GM12878 (cell line): Measurements from ENCODE around the gene ARIH2. TPM values are rescaled to one million over a fixed set of nuclear protein-coding genes. Genes with fewer than 3 reads are reported as not detected.

ENCODE experiments used
- ATAC-seq: fragments of 200-7000 bp; cut with Tn5 transposase; 3 replicates; pipeline ENCODE4 v1.9.1; 2020; ENCODE audit warnings: mild to moderate bottlenecking, moderate library complexity
- BruUV-seq: library from RNA; stranded (reverse); fragments of 400-500 nt; replicated peaks from 2 replicates; lab custom pipeline; 2021; lab: Mats Ljungman, UMichigan
- CTCF ChIA-PET: fragments of 300-600 bp; sonication (Branson Sonifier 250); formaldehyde crosslinking; extraction: SDS; loops from one replicate; lab custom pipeline; 2021; ENCODE audit warnings: inconsistent platforms; lab: Yijun Ruan, JAX
- POLR2A ChIA-PET: fragments of 350-600 bp; formaldehyde crosslinking; extraction: SDS; loops from one replicate; lab custom pipeline; 2021; ENCODE audit warnings: inconsistent platforms; lab: Charles Lee
- RAD21 ChIA-PET: fragments of 300-600 bp; sonication (Branson Sonifier 250); formaldehyde crosslinking; loops from one replicate; lab custom pipeline; 2023; ENCODE audit warnings: antibody characterized with exemption; ENCODE audit not compliant: unreplicated experiment; lab: Charles Lee
- SMC1A ChIA-PET: fragments of 300-600 bp; sonication (Branson Sonifier 250); formaldehyde crosslinking; loops from one replicate; lab custom pipeline; 2023; ENCODE audit not compliant: unreplicated experiment, uncharacterized antibody; lab: Charles Lee
- DNase-seq: peaks from one replicate; pipeline ENCODE4 v3.0.0-alpha.2; 2011; ENCODE audit warnings: low read depth, low spot score
- FAIRE-seq: peaks from 3 replicates; lab custom pipeline; 2011; peaks lifted over from hg19 to GRCh38; lab: Jason Lieb, UNC
- H2AFZ ChIP-seq: 2 replicates; pipeline ENCODE4 v1.6.0; 2011; ENCODE audit warnings: low read depth, low read length, control low read depth; ENCODE audit not compliant: control insufficient read depth
- H3K27ac ChIP-seq: 2 replicates; pipeline ENCODE4 v1.5.1; 2011; ENCODE audit warnings: control low read depth; ENCODE audit not compliant: control insufficient read depth, insufficient read depth
- H3K27me3 ChIP-seq, 2 experiments: replicated peaks in 1 of 2; 2 replicates each; pipeline versions ENCODE4 v1.6.0 to v1.6.1; 2011; ENCODE audit warnings: low read length in 1 of 2; ENCODE audit not compliant: control insufficient read depth in 2 of 2, insufficient read depth in 2 of 2
- H3K36me3 ChIP-seq, 2 experiments: 2 replicates each; pipeline ENCODE4 v1.5.1; 2011; ENCODE audit warnings: low read length in 1 of 2; ENCODE audit not compliant: control insufficient read depth in 2 of 2, insufficient read depth in 2 of 2
- H3K4me1 ChIP-seq: 2 replicates; pipeline ENCODE4 v1.6.1; 2011; ENCODE audit warnings: mild to moderate bottlenecking, low read length, moderate library complexity, mixed read lengths; ENCODE audit not compliant: control insufficient read depth, insufficient read depth
- H3K4me2 ChIP-seq: 2 replicates; pipeline ENCODE4 v1.6.0; 2011; ENCODE audit warnings: control low read depth; ENCODE audit not compliant: control insufficient read depth, insufficient read depth
- H3K4me3 ChIP-seq: fragments of 200-600 bp; sonication (generic); 2 replicates; pipeline ENCODE4 v1.5.1; 2016
- H3K79me2 ChIP-seq: 2 replicates; pipeline ENCODE4 v1.6.0; 2011; ENCODE audit warnings: low read length; ENCODE audit not compliant: control insufficient read depth, insufficient read depth
- H3K9ac ChIP-seq: 2 replicates; pipeline ENCODE4 v1.8.0; 2011; ENCODE audit warnings: low read length, control low read depth, mixed read lengths; ENCODE audit not compliant: control insufficient read depth, insufficient read depth
- H3K9me3 ChIP-seq: replicated peaks from 3 replicates; pipeline ENCODE4 v1.5.1; 2011; ENCODE audit warnings: mild to moderate bottlenecking, low read length; ENCODE audit not compliant: control insufficient read depth, insufficient read depth
- H4K20me1 ChIP-seq: 2 replicates; pipeline ENCODE4 v1.6.0; 2011; ENCODE audit not compliant: control insufficient read depth, insufficient read depth
- BCL11A ChIP-seq: IDR thresholded peaks from 2 replicates; pipeline ENCODE4 v1.6.1; 2011; ENCODE audit warnings: low read depth, low read length
- FOXM1 ChIP-seq: IDR thresholded peaks from 2 replicates; pipeline ENCODE4 v1.6.1; 2012; ENCODE audit warnings: low read depth, mild to moderate bottlenecking, inconsistent platforms, low read length, moderate library complexity
- HDAC6 ChIP-seq: fragments of 200-600 bp; sonication (generic); IDR thresholded peaks from one replicate; pipeline ENCODE4 v1.8.0; 2017; ENCODE audit warnings: antibody characterized with exemption; ENCODE audit not compliant: unreplicated experiment
- HDGF ChIP-seq: fragments of 450-650 bp; IDR thresholded peaks from 2 replicates; pipeline ENCODE4 v1.6.1; 2016; ENCODE audit warnings: antibody characterized with exemption
- MEF2A ChIP-seq: IDR thresholded peaks from 2 replicates; pipeline ENCODE4 v1.6.1; 2011; ENCODE audit warnings: low read depth, mild to moderate bottlenecking, low read length, moderate library complexity; ENCODE audit not compliant: insufficient read depth
- NFYB ChIP-seq: IDR thresholded peaks from 2 replicates; pipeline ENCODE4 v1.6.1; 2011; ENCODE audit warnings: low read depth, mild to moderate bottlenecking, low read length, improper control_type of control experiment, moderate library complexity; ENCODE audit not compliant: insufficient read depth
- NR2C2 ChIP-seq: IDR thresholded peaks from 2 replicates; pipeline ENCODE4 v1.6.1; 2011; ENCODE audit warnings: borderline replicate concordance, low read depth; ENCODE audit not compliant: control insufficient read depth, insufficient read length
- RUNX3 ChIP-seq: IDR thresholded peaks from 2 replicates; pipeline ENCODE4 v1.6.1; 2012; ENCODE audit warnings: low read length, inconsistent platforms
- SREBF1 ChIP-seq: IDR thresholded peaks from 2 replicates; pipeline ENCODE4 v1.6.1; 2012; ENCODE audit warnings: mild to moderate bottlenecking, low read length
- STAT1 ChIP-seq: fragments of 450-650 bp; conservative IDR thresholded peaks from 2 replicates; pipeline ENCODE4 v1.6.1; 2014; ENCODE audit warnings: antibody characterized with exemption, mild to moderate bottlenecking
- TBL1XR1 ChIP-seq: IDR thresholded peaks from 2 replicates; pipeline ENCODE4 v1.6.1; 2012; ENCODE audit warnings: low read depth, low read length, improper control_type of control experiment
- YY1 ChIP-seq: IDR thresholded peaks from 2 replicates; pipeline ENCODE4 v1.6.1; 2011; ENCODE audit warnings: low read depth, mild to moderate bottlenecking, low read length
- WGBS: methylation state at CpG from one replicate; pipeline ENCODE4 v1.1.6; 2016; ENCODE audit warnings: low lambda C conversion rate; ENCODE audit not compliant: insufficient replicate concordance, insufficient coverage; ENCODE audit errors: missing lambda C conversion rate; 5-methylcytosine and 5-hydroxymethylcytosine counted together
- in situ Hi-C: fragments of 300-500 bp; cut with MboI; formaldehyde crosslinking; loops from 9 replicates; pipeline ENCODE4 v1.14.3; 2018; ENCODE audit warnings: mixed read lengths
- intact Hi-C: fragments of 100-400 bp; cut with micrococcal nuclease; formaldehyde crosslinking; loops from one replicate; pipeline ENCODE4 v1.14.2; 2022; ENCODE audit not compliant: unreplicated experiment
- polyA plus RNA-seq, 11 experiments: library from polyadenylated mRNA; depleted of rRNA in 4 of 11; unstranded in 6 of 11; stranded (reverse) in 5 of 11; fragments of >200 nt; fragmentation: Nextera tagmentation in 4 of 11; fragmentation: Illumina TruSeq in 1 of 11; extraction: Ambion mirVana in 4 of 11; extraction: Trizol in 1 of 11; gene quantifications; 1 replicate in 1 of 11; 2 replicates in 10 of 11; pipeline versions ENCODE4 v1.2.1 to v1.2.3, GENCODE V29; 2011 to 2016; ENCODE audit warnings: inconsistent platforms in 2 of 11, missing spikeins in 2 of 11, low read depth in 1 of 11
- total RNA-seq, 4 experiments: library from RNA; depleted of rRNA in 3 of 4; stranded (reverse); fragments of >200 nt in 3 of 4; fragmentation: Illumina TruSeq in 1 of 4; extraction: Trizol in 1 of 4; gene quantifications; 2 replicates each; pipeline versions ENCODE4 v1.2.1 to v1.2.3, GENCODE V29; 2013 to 2021
- TF ChIP-seq, protein P1 (sequence below): IDR thresholded peaks from 2 replicates; pipeline ENCODE4 v1.6.1; 2012; ENCODE audit warnings: mild to moderate bottlenecking, low read depth, low read length
- TF ChIP-seq, protein P2 (sequence below): IDR thresholded peaks from 2 replicates; pipeline ENCODE4 v1.6.1; 2012; ENCODE audit warnings: low read length, inconsistent platforms
- TF ChIP-seq, protein P3 (sequence below): fragments of 450-650 bp; IDR thresholded peaks from 2 replicates; pipeline ENCODE4 v1.6.1; 2017; ENCODE audit warnings: mild to moderate bottlenecking

The ARIH2 gene
- total and polyA plus RNA-seq, 10 of the 15 experiments (the other 5 are each of a cell fraction or from before 2014, with no cell fraction given): 18.7 to 74.7 (median 63.7) TPM

DNA sequence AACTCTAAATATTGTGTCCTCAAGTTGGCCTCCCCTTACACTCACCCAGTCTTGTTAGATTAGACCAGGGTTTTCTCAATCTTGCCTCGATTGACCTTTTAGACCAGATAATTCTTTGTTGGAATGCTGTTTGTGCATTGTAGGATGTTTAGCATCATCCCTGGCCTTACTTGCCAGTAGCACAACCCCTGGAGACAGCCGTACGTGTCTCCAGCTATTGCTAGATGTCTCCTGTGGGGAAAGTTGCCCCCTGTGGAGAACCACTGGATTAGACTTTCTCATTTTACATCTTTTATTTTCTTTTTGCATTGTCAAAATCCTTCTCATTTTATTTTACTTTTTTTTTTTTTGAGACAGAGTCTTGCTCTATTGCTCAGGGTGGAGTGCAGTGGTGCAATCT is 90.8 kb downstream of the ARIH2 start (continued):
- TF ChIP-seq, protein P1, sequence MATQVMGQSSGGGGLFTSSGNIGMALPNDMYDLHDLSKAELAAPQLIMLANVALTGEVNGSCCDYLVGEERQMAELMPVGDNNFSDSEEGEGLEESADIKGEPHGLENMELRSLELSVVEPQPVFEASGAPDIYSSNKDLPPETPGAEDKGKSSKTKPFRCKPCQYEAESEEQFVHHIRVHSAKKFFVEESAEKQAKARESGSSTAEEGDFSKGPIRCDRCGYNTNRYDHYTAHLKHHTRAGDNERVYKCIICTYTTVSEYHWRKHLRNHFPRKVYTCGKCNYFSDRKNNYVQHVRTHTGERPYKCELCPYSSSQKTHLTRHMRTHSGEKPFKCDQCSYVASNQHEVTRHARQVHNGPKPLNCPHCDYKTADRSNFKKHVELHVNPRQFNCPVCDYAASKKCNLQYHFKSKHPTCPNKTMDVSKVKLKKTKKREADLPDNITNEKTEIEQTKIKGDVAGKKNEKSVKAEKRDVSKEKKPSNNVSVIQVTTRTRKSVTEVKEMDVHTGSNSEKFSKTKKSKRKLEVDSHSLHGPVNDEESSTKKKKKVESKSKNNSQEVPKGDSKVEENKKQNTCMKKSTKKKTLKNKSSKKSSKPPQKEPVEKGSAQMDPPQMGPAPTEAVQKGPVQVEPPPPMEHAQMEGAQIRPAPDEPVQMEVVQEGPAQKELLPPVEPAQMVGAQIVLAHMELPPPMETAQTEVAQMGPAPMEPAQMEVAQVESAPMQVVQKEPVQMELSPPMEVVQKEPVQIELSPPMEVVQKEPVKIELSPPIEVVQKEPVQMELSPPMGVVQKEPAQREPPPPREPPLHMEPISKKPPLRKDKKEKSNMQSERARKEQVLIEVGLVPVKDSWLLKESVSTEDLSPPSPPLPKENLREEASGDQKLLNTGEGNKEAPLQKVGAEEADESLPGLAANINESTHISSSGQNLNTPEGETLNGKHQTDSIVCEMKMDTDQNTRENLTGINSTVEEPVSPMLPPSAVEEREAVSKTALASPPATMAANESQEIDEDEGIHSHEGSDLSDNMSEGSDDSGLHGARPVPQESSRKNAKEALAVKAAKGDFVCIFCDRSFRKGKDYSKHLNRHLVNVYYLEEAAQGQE: no peak
- no peak for TF ChIP-seq SREBF1
- no peak for TF ChIP-seq TBL1XR1
- no peak for TF ChIP-seq STAT1
- TF ChIP-seq, all 136 proteins: peak for 0

DNA sequence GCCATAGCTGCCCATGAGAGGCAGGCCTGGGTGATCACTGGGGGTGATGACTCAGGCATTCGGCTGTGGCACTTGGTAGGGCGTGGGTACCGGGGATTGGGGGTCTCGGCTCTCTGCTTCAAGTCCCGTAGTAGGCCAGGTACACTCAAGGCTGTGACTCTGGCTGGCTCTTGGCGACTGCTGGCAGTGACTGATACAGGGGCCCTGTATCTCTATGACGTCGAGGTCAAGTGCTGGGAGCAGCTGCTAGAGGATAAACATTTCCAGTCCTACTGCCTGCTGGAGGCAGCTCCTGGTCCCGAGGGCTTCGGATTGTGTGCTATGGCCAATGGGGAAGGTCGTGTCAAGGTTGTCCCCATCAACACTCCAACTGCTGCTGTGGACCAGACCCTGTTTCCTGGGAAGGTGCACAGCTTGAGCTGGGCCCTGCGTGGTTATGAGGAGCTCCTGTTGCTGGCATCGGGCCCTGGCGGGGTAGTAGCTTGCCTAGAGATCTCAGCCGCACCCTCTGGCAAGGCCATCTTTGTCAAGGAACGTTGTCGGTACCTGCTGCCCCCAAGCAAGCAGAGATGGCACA is 93.9 kb downstream of the ARIH2 start:
- ChIA-PET CTCF (interaction anchor here (0.6 to 4.7 kb wide), 6 partner anchors 10 to 277 kb away, joined by 3 to 44 read pairs (median 3); partner anchors contain the start of genes IMPDH2 and NDUFAF3), SMC1A (no interaction called here), RAD21 (interaction anchor here (1.7 to 2.5 kb wide), 2 partner anchors 23 to 25 kb away, joined by 5 to 9 read pairs; partner anchors contain the start of gene P4HTM), POLR2A (interaction anchor here (0.9 to 2.6 kb wide), 2 partner anchors 9 to 83 kb away, joined by 3 to 7 read pairs; partner anchors contain the start of gene NDUFAF3)
- Histone ChIP-seq H3K27ac (no peak overlapping the region), H4K20me1 (peaks cover 8% of the 10 kb centered on the region; the same call in 1 of the 2 replicates), H3K27me3 (no peaks in the 10 kb centered on the region), H3K4me1 (peaks cover 12% of the 10 kb centered on the region), H3K9ac (no peak overlapping the region), H3K9me3 (no peaks in the 10 kb centered on the region), H3K79me2 (peaks cover 27% of the 10 kb centered on the region), H3K4me3 (no peak overlapping the region), H3K4me2 (no peak overlapping the region), H3K36me3 (peaks cover 24 to 30% of the 10 kb centered on the region in 2 experiments), H2AFZ (no peak overlapping the region)
- DNase-seq (no peak), ATAC-seq (no peak), FAIRE-seq (no peak)
- BruUV-seq: no TSS peak
- 89% methylated on average over 17 of the region's 17 CpGs for WGBS
- in situ Hi-C loops (no loop called here), intact Hi-C loops (no loop called here)
- TF ChIP-seq BCL11A: no peak
- TF ChIP-seq NFYB: no peak
- TF ChIP-seq, protein P2, sequence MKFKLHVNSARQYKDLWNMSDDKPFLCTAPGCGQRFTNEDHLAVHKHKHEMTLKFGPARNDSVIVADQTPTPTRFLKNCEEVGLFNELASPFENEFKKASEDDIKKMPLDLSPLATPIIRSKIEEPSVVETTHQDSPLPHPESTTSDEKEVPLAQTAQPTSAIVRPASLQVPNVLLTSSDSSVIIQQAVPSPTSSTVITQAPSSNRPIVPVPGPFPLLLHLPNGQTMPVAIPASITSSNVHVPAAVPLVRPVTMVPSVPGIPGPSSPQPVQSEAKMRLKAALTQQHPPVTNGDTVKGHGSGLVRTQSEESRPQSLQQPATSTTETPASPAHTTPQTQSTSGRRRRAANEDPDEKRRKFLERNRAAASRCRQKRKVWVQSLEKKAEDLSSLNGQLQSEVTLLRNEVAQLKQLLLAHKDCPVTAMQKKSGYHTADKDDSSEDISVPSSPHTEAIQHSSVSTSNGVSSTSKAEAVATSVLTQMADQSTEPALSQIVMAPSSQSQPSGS: no peak
- no peak for TF ChIP-seq RUNX3
- TF ChIP-seq FOXM1: no peak
- TF ChIP-seq MEF2A: no peak
- no peak for TF ChIP-seq HDGF
- TF ChIP-seq YY1: no peak
- TF ChIP-seq, protein P3, sequence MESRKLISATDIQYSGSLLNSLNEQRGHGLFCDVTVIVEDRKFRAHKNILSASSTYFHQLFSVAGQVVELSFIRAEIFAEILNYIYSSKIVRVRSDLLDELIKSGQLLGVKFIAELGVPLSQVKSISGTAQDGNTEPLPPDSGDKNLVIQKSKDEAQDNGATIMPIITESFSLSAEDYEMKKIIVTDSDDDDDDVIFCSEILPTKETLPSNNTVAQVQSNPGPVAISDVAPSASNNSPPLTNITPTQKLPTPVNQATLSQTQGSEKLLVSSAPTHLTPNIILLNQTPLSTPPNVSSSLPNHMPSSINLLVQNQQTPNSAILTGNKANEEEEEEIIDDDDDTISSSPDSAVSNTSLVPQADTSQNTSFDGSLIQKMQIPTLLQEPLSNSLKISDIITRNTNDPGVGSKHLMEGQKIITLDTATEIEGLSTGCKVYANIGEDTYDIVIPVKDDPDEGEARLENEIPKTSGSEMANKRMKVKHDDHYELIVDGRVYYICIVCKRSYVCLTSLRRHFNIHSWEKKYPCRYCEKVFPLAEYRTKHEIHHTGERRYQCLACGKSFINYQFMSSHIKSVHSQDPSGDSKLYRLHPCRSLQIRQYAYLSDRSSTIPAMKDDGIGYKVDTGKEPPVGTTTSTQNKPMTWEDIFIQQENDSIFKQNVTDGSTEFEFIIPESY: no peak
- TF ChIP-seq SREBF1: no peak
- TF ChIP-seq NR2C2: no peak
- TF ChIP-seq HDAC6: no peak
